ENCODE data around the gene PCK2.

The PCK2 gene

DNA sequence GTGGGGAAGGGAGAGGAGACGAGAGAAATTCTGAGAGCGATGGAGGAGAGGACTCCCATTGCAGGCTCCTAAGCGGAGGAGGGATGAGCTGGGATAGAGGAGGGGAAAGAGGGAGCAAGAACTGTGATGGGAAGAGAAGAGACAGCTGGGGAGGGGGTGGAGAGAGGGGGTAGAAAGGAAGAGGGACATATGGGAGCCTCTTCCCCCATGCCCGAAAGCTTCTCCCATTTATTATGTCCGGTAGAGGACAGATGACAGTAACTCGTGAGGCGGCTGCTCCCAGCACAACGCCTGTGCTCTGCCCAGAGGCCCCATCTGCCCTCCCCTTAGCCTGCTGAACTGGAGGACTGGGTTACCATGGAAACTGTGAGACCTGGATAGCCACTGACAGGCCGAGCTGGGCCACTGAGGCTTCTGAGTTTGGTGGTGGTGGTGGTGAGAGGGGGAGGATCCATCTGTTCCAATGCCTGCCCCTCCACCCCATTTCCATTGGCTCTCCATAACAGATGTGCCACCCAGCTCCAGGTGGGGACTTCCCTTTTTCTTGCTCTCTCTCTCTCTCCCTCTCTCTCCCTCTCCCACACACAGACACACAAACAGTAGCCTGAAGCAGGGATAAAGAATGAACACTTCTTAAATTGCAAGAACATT lies 14.5 kb upstream of the PCK2 start (continued):
- TF ChIP-seq EGR2 (tag by site-specific recombination; IDR thresholded peaks at IDR 0.05; ENCODE audit: low read depth) (0 out of 2 replicates have a peak, but pooled peaks have one; percentile 15), SALL2 (tag by site-specific recombination; IDR thresholded peaks at IDR 0.05; ENCODE audit: borderline replicate concordance) (no peak)

GRCh38 chr14:24080142-24080530 lies 14.0 kb upstream of the PCK2 start:
- H3K27ac ChIP-seq (ENCODE audit: extremely low read depth, low read depth, low read length) = no peak overlapping the region

More at GRCh38 chr14:24080142-24080530, 14.0 kb upstream of the PCK2 start:
- Histone ChIP-seq H3K9me3 (ENCODE audit: control insufficient read depth, insufficient read depth, low read depth, low read length) (no peaks in the 10 kb centered on the region), H3K4me3 (ENCODE audit: low read depth, low read length) (no peak overlapping the region), H3K36me3 (ENCODE audit: control insufficient read depth in 2 of 2, insufficient read depth in 1 of 2, low read length in 2 of 2) (no peaks in the 10 kb centered on the region), H3K4me1 (ENCODE audit: control insufficient read depth, insufficient read depth, low read length) (peaks cover 10% of the 10 kb centered on the region)
- POLR2A ChIA-PET = interaction anchor here (0.8 to 3.7 kb wide), 11 partner anchors 9 to 81 kb away, joined by 3 to 27 read pairs (median 4); partner anchors contain the start of genes DCAF11, IRF9, NRL and PCK2
- CTCF ChIA-PET = interaction anchor here (0.5 to 6.0 kb wide), 9 partner anchors 12 to 492 kb away, joined by 3 to 77 read pairs (median 3); partner anchors contain the start of gene PCK2
- TF ChIP-seq ZNF514 (tag by site-specific recombination; IDR thresholded peaks at IDR 0.05) = no peak
- no peak for TF ChIP-seq ZNF501 (tag by site-specific recombination; IDR thresholded peaks at IDR 0.05)
- TF ChIP-seq ZNF449 (tag by site-specific recombination; IDR thresholded peaks at IDR 0.05) = no peak
- no peak for TF ChIP-seq KLF17 (tag by site-specific recombination; IDR thresholded peaks at IDR 0.05)
- TF ChIP-seq ZNF830 (tag by site-specific recombination; IDR thresholded peaks at IDR 0.05; ENCODE audit: low read depth) = no peak
- TF ChIP-seq REST (tag by site-specific recombination; IDR thresholded peaks at IDR 0.05) = no peak
- TF ChIP-seq CTCF (tag by site-specific recombination; IDR thresholded peaks at IDR 0.05) = no peak
- no peak for TF ChIP-seq ZNF202 (tag by site-specific recombination; IDR thresholded peaks at IDR 0.05; ENCODE audit: borderline replicate concordance)
- no peak for TF ChIP-seq ZNF16 (tag by site-specific recombination; IDR thresholded peaks at IDR 0.05; ENCODE audit: low read depth)
- no peak for TF ChIP-seq OVOL3 (tag by site-specific recombination; IDR thresholded peaks at IDR 0.05)
- TF ChIP-seq REPIN1 (tag by site-specific recombination; IDR thresholded peaks at IDR 0.05; ENCODE audit: low read depth) = no peak
- no peak for TF ChIP-seq ZNF580 (tag by site-specific recombination; IDR thresholded peaks at IDR 0.05)
- TF ChIP-seq ZNF48 (tag by site-specific recombination; IDR thresholded peaks at IDR 0.05) = no peak
- TF ChIP-seq ZNF394 (tag by site-specific recombination; IDR thresholded peaks at IDR 0.05; ENCODE audit: borderline replicate concordance) = no peak
- no peak for TF ChIP-seq OSR2 (tag by site-specific recombination; IDR thresholded peaks at IDR 0.05)
- TF ChIP-seq, protein P1, sequence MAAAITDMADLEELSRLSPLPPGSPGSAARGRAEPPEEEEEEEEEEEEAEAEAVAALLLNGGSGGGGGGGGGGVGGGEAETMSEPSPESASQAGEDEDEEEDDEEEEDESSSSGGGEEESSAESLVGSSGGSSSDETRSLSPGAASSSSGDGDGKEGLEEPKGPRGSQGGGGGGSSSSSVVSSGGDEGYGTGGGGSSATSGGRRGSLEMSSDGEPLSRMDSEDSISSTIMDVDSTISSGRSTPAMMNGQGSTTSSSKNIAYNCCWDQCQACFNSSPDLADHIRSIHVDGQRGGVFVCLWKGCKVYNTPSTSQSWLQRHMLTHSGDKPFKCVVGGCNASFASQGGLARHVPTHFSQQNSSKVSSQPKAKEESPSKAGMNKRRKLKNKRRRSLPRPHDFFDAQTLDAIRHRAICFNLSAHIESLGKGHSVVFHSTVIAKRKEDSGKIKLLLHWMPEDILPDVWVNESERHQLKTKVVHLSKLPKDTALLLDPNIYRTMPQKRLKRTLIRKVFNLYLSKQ (tag by site-specific recombination; IDR thresholded peaks at IDR 0.05; ENCODE audit: borderline replicate concordance) = no peak
- TF ChIP-seq, protein P2, sequence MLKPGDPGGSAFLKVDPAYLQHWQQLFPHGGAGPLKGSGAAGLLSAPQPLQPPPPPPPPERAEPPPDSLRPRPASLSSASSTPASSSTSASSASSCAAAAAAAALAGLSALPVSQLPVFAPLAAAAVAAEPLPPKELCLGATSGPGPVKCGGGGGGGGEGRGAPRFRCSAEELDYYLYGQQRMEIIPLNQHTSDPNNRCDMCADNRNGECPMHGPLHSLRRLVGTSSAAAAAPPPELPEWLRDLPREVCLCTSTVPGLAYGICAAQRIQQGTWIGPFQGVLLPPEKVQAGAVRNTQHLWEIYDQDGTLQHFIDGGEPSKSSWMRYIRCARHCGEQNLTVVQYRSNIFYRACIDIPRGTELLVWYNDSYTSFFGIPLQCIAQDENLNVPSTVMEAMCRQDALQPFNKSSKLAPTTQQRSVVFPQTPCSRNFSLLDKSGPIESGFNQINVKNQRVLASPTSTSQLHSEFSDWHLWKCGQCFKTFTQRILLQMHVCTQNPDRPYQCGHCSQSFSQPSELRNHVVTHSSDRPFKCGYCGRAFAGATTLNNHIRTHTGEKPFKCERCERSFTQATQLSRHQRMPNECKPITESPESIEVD (tag by site-specific recombination; IDR thresholded peaks at IDR 0.05) = no peak
- TF ChIP-seq GLI2 (tag by site-specific recombination; IDR thresholded peaks at IDR 0.05; ENCODE audit: borderline replicate concordance, low read depth) = no peak

All from HEK293 (cell line).